Smooth muscle cell (in vitro differentiated cells): Measurements from ENCODE around the gene ARHGEF33. TPM values are rescaled to one million over a fixed set of nuclear protein-coding genes. Genes with fewer than 3 reads are reported as not detected.
A peak's percentile ranks its signal among the peaks of the same experiment; 100 is the strongest.
"Not testable (repeated sequence)": the region's sequence is repeated elsewhere in the genome, so short reads cannot be mapped to it uniquely, and the experiment has no call there.

Experiments
- DNase-seq: peaks from one replicate; lab custom pipeline; 2025; ENCODE audit not compliant: unreplicated experiment; lab: John Stamatoyannopoulos, UW
- H2AFZ ChIP-seq: fragments of 200-600 bp; sonication (generic); 2 replicates; pipeline ENCODE4 v1.6.0; 2016; ENCODE audit warnings: antibody characterized with exemption, low read depth, mild to moderate bottlenecking
- H3F3A ChIP-seq: fragments of 200-600 bp; sonication (generic); 2 replicates; pipeline ENCODE4 v1.6.0; 2017; ENCODE audit warnings: antibody characterized with exemption, low read depth
- H3K27ac ChIP-seq: fragments of 200-600 bp; sonication (generic); 2 replicates; pipeline ENCODE4 v1.5.1; 2016; ENCODE audit warnings: low read depth, mild to moderate bottlenecking
- H3K27me3 ChIP-seq: fragments of 200-600 bp; sonication (generic); 2 replicates; pipeline ENCODE4 v1.6.1; 2016; ENCODE audit warnings: low read depth, mild to moderate bottlenecking
- H3K36me3 ChIP-seq: fragments of 200-600 bp; sonication (generic); 2 replicates; pipeline ENCODE4 v1.5.1; 2016; ENCODE audit warnings: low read depth
- H3K4me1 ChIP-seq: fragments of 200-600 bp; sonication (generic); 2 replicates; pipeline ENCODE4 v1.5.1; 2016; ENCODE audit warnings: low read depth
- H3K4me2 ChIP-seq: fragments of 200-600 bp; sonication (generic); 2 replicates; pipeline ENCODE4 v1.6.0; 2016; ENCODE audit warnings: mild to moderate bottlenecking
- H3K4me3 ChIP-seq: fragments of 200-600 bp; sonication (generic); 2 replicates; pipeline ENCODE4 v1.5.1; 2016; ENCODE audit warnings: mild to moderate bottlenecking
- H3K79me2 ChIP-seq: fragments of 200-600 bp; sonication (generic); 2 replicates; pipeline ENCODE4 v1.6.0; 2016; ENCODE audit warnings: low read depth, mild to moderate bottlenecking
- H3K9ac ChIP-seq: fragments of 200-600 bp; sonication (generic); 2 replicates; pipeline ENCODE4 v1.6.0; 2016; ENCODE audit warnings: low read depth
- H3K9me3 ChIP-seq: fragments of 200-600 bp; sonication (generic); replicated peaks from 2 replicates; pipeline ENCODE4 v1.5.1; 2016; ENCODE audit warnings: low read depth
- H4K20me1 ChIP-seq: fragments of 200-600 bp; sonication (generic); 2 replicates; pipeline ENCODE4 v1.6.0; 2016; ENCODE audit warnings: low read depth
- WGBS: methylation state at CpG from one replicate; pipeline ENCODE4 v1.1.7; 2016; ENCODE audit warnings: low lambda C conversion rate; 5-methylcytosine and 5-hydroxymethylcytosine counted together
- polyA plus RNA-seq: library from polyadenylated mRNA; unstranded; fragments of >200 nt; fragmentation: Nextera tagmentation; extraction: Ambion mirVana; gene quantifications from 2 replicates; pipeline ENCODE4 v1.2.1, GENCODE V29; 2016
- total RNA-seq: library from RNA; depleted of rRNA; stranded (reverse); fragments of >200 nt; gene quantifications from 2 replicates; pipeline ENCODE4 v1.2.3, GENCODE V29; 2014
- TF ChIP-seq, protein P1 (sequence below): fragments of 200-600 bp; sonication (generic); IDR thresholded peaks from 2 replicates; pipeline ENCODE4 v1.5.1; 2017; ENCODE audit warnings: borderline replicate concordance, mild to moderate bottlenecking, antibody characterized with exemption; ENCODE audit not compliant: insufficient read depth, poor library complexity, severe bottlenecking

The ARHGEF33 gene
- total and polyA plus RNA-seq, 2 experiments from 2014 or later = 0.40 to 1.4 TPM

GRCh38 chr2:38933653-38934052 lies 44.0 kb downstream of the ARHGEF33 start:
- no peaks in the 10 kb centered on the region for H3K27me3 ChIP-seq
- WGBS = 75% methylated on average over 3 of the region's 3 CpGs
- no peak overlapping the region for H3K4me3 ChIP-seq
- no peaks in the 10 kb centered on the region for H3K9me3 ChIP-seq
- H3F3A ChIP-seq = peaks cover 15% of the 10 kb centered on the region
- TF ChIP-seq, protein P1, sequence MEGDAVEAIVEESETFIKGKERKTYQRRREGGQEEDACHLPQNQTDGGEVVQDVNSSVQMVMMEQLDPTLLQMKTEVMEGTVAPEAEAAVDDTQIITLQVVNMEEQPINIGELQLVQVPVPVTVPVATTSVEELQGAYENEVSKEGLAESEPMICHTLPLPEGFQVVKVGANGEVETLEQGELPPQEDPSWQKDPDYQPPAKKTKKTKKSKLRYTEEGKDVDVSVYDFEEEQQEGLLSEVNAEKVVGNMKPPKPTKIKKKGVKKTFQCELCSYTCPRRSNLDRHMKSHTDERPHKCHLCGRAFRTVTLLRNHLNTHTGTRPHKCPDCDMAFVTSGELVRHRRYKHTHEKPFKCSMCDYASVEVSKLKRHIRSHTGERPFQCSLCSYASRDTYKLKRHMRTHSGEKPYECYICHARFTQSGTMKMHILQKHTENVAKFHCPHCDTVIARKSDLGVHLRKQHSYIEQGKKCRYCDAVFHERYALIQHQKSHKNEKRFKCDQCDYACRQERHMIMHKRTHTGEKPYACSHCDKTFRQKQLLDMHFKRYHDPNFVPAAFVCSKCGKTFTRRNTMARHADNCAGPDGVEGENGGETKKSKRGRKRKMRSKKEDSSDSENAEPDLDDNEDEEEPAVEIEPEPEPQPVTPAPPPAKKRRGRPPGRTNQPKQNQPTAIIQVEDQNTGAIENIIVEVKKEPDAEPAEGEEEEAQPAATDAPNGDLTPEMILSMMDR = no peak
- no peak for DNase-seq
- no peaks in the 10 kb centered on the region for H3K4me1 ChIP-seq
- H3K79me2 ChIP-seq = no peaks in the 10 kb centered on the region
- H3K9ac ChIP-seq = no peak overlapping the region
- no peaks in the 10 kb centered on the region for H4K20me1 ChIP-seq
- no peaks in the 10 kb centered on the region for H3K36me3 ChIP-seq
- H2AFZ ChIP-seq = no peak overlapping the region
- no peak overlapping the region for H3K27ac ChIP-seq
- H3K4me2 ChIP-seq = no peak overlapping the region

- H3K4me1 ChIP-seq = no peaks in the 10 kb centered on the region
- no peak for DNase-seq
- H3K4me3 ChIP-seq = no peak overlapping the region
- H3F3A ChIP-seq = peaks cover 15% of the 10 kb centered on the region
- no peak overlapping the region for H3K9ac ChIP-seq
- 91% methylated on average over 5 of the region's 5 CpGs for WGBS
- no peak overlapping the region for H3K4me2 ChIP-seq
- no peaks in the 10 kb centered on the region for H4K20me1 ChIP-seq
- no peak overlapping the region for H3K27ac ChIP-seq
- H3K9me3 ChIP-seq = no peaks in the 10 kb centered on the region
- no peaks in the 10 kb centered on the region for H3K27me3 ChIP-seq
- TF ChIP-seq, protein P1 = no peak
- no peaks in the 10 kb centered on the region for H3K36me3 ChIP-seq
- H2AFZ ChIP-seq = no peak overlapping the region
- H3K79me2 ChIP-seq = no peaks in the 10 kb centered on the region
Measured at GRCh38 chr2:38934742-38935141, 45.1 kb downstream of the ARHGEF33 start.

DNA sequence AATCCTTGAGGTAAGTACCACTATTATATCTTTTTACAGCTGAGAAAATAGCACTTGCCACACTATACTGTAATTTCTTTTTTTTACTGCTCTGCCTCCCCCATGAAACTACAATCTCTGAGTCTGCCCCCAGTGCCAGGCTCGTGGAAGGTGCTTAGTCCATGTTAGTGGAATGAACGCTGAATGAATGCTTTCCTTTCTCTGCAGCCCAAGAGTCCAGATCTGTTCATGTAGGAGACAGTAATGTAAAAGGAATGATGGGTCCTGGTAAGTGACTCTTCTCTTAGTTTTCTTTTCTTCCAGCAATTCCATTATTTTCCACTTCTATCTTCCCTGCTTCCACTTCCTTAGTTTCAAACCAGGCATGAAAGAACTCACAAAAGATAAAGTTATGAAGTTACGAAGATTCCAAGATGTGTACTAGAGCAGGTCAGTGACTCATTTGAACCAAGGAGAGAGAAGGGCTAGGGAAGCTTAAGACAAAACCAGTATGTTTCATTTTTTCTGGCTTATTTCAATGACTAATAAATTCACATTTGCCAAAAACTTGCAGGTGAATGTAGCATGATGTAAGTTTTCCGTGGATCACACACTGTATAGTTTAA lies 46.0 kb downstream of the ARHGEF33 start:
- H3K9me3 ChIP-seq = no peaks in the 10 kb centered on the region
- H3K36me3 ChIP-seq = no peaks in the 10 kb centered on the region
- peaks cover 15% of the 10 kb centered on the region for H3F3A ChIP-seq
- no peaks in the 10 kb centered on the region for H3K27me3 ChIP-seq
- 45% methylated on average over 4 of the region's 4 CpGs for WGBS
- H2AFZ ChIP-seq = peak overlapping the region; percentile 6
- H4K20me1 ChIP-seq = no peaks in the 10 kb centered on the region
- no peaks in the 10 kb centered on the region for H3K4me1 ChIP-seq
- TF ChIP-seq, protein P1 = no peak
- no peak for DNase-seq
- peak overlapping the region; percentile 65 for H3K4me2 ChIP-seq
- no peak overlapping the region for H3K4me3 ChIP-seq
- H3K27ac ChIP-seq = peak overlapping the region; percentile 40
- no peaks in the 10 kb centered on the region for H3K79me2 ChIP-seq
- no peak overlapping the region for H3K9ac ChIP-seq

DNA sequence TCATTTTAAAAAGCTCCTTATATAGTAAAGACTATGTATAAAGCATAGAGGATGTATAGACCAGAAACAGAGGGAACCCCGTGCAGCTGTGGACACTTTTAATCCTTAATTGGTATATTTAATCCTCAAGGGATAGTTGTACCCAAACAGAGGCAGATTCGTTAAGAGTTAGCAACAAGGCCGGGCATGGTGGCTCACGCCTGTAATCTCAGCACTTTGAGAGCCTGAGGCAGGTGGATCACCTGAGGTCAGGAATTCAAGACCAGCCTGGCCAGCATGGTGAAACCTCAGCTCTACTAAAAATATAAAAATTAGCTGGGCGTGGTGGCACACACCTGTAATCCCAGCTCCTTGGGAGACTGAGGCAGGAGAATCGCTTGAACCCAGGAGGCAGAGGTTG lies 46.8 kb downstream of the ARHGEF33 start:
- H3K27me3 ChIP-seq, H3K4me2 ChIP-seq, H3K79me2 ChIP-seq, H3K4me3 ChIP-seq, H3K9me3 ChIP-seq, H4K20me1 ChIP-seq, H3K36me3 ChIP-seq, H2AFZ ChIP-seq, H3K9ac ChIP-seq, DNase-seq, H3K4me1 ChIP-seq: not testable (repeated sequence)
- WGBS = 90% methylated on average over 6 of the region's 6 CpGs
- Histone ChIP-seq H3F3A (peaks cover 15% of the 10 kb centered on the region), H3K27ac (peak overlapping the region; percentile 40)
